ENCODE results near the gene KRTAP10-5. TPM values are rescaled to one million over a fixed set of nuclear protein-coding genes. Genes with fewer than 3 reads are reported as not detected.
"Not testable (repeated sequence)": the region's sequence is repeated elsewhere in the genome, so short reads cannot be mapped to it uniquely, and the experiment has no call there.

KRTAP10-5 gene
- total and polyA plus RNA-seq, 12 donors = not detected

GRCh38 chr21:44564886-44565598, 15.4 kb downstream of the KRTAP10-5 start:
- H3K4me3 ChIP-seq = no peak overlapping the region
- intact Hi-C loops (cut with DNase I) = no loop called here
- H3K27ac ChIP-seq = peak overlapping the region in 1 of 10 donors; percentile 54
- H3K36me3 ChIP-seq = no peaks in the 10 kb centered on the region
- no peak for ATAC-seq
- no peak for TF ChIP-seq CTCF (IDR thresholded peaks at IDR 0.05)
- WGBS, 2 donors = 2 to 49% methylated on average over 1 of the region's 1 CpG
- peaks cover 0 to 12% (median 0%) of the 10 kb centered on the region in 7 donors for H3K27me3 ChIP-seq
- peaks cover 0 to 28% (median 7%) of the 10 kb centered on the region in 11 donors for H3K9me3 ChIP-seq
- H3K4me1 ChIP-seq = peaks cover 0 to 6% (median 0%) of the 10 kb centered on the region in 9 donors
- DNase-seq = no peak

- Histone ChIP-seq H3K4me3 (no peak overlapping the region), H3K36me3 (no peaks in the 10 kb centered on the region), H3K27me3 (peaks cover 0 to 12% (median 3%) of the 10 kb centered on the region in 7 donors), H3K9me3 (peaks cover 0 to 33% (median 7%) of the 10 kb centered on the region in 11 donors), H3K27ac (no peak overlapping the region), H3K4me1 (peaks cover 0 to 6% (median 0%) of the 10 kb centered on the region in 9 donors)
- DNase-seq = no peak
- intact Hi-C loops (cut with DNase I) = no loop called here
- ATAC-seq = no peak
- TF ChIP-seq CTCF (IDR thresholded peaks at IDR 0.05) = no peak
- WGBS, 2 donors = 93 to 97% methylated on average over 1 of the region's 1 CpG
Observed at GRCh38 chr21:44564099-44564498, 16.3 kb downstream of the KRTAP10-5 start.

- intact Hi-C loops (cut with DNase I) = loop anchor here in 1 of 10 donors (10.0 kb wide), 1 partner anchor 64 kb away; no protein-coding TSS in a partner anchor
- WGBS, 2 donors = 37 to 47% methylated on average over 5 of the region's 5 CpGs
Observed at GRCh38 chr21:44558695-44559094, 21.7 kb downstream of the KRTAP10-5 start, which contains the start of gene KRTAP10-3. Gene KRTAP10-3, minus strand, starts transcription at chr21:44558795. Its CDS starts 80 bp downstream, at chr21:44558715.

GRCh38 chr21:44558329-44558675, 22.1 kb downstream of the KRTAP10-5 start:
- H3K27me3 ChIP-seq = peaks cover 0 to 47% (median 40%) of the 10 kb centered on the region in 7 donors
- not testable (repeated sequence) for DNase-seq, H3K27ac ChIP-seq, ATAC-seq, H3K36me3 ChIP-seq, H3K4me1 ChIP-seq, H3K4me3 ChIP-seq
- H3K9me3 ChIP-seq = peaks cover 0 to 30% (median 0%) of the 10 kb centered on the region in 11 donors
- WGBS, 2 donors = 64 to 79% methylated on average over 7 to 10 of the region's 10 CpGs
- intact Hi-C loops (cut with DNase I) = loop anchor here in 1 of 10 donors (10.0 kb wide), 1 partner anchor 64 kb away; no protein-coding TSS in a partner anchor

More at GRCh38 chr21:44558695-44559094, 21.7 kb downstream of the KRTAP10-5 start, which contains the start of gene KRTAP10-3:
- Histone ChIP-seq H3K27me3 (peaks cover 0 to 43% (median 40%) of the 10 kb centered on the region in 7 donors), H3K4me1 (no peaks in the 10 kb centered on the region), H3K9me3 (peaks cover 0 to 30% (median under 1%) of the 10 kb centered on the region in 11 donors), H3K4me3 (no peak within 1 kb of the TSS), H3K36me3 (no peaks in the 10 kb centered on the region), H3K27ac (no peak within 1 kb of the TSS)
- ATAC-seq (no peak), DNase-seq (no peak)
- no peak for TF ChIP-seq CTCF (IDR thresholded peaks at IDR 0.05)

All from heart right ventricle (tissue), 16 donors.